H1 (cell line): ENCODE measurements around the gene IPO13. TPM values are rescaled to one million over a fixed set of nuclear protein-coding genes. Genes with fewer than 3 reads are reported as not detected.

ENCODE experiments used
- CTCF ChIA-PET: fragments of 300-600 bp; sonication (Branson Sonifier 250); formaldehyde crosslinking; loops from one replicate; lab custom pipeline; 2021; ENCODE audit not compliant: partially characterized antibody; lab: Charles Lee
- POLR2A ChIA-PET: fragments of 300-600 bp; sonication (Branson Sonifier 250); formaldehyde crosslinking; loops from one replicate; lab custom pipeline; 2021; ENCODE audit warnings: inconsistent platforms; ENCODE audit not compliant: partially characterized antibody; lab: Charles Lee
- DNase-seq, 2 experiments: peaks; one replicate each; pipeline versions ENCODE4 v3.0.0 to v3.0.0-alpha.2; 2010 to 2022; ENCODE audit warnings: low spot score in 2 of 2, low read depth in 1 of 2, mixed read lengths in 1 of 2
- FAIRE-seq: peaks from 2 replicates; lab custom pipeline; 2011; peaks lifted over from hg19 to GRCh38; lab: Jason Lieb, UNC
- H2AFZ ChIP-seq: 2 replicates; pipeline ENCODE4 v1.8.1; 2012; ENCODE audit warnings: low read length, inconsistent platforms
- H2AK5ac ChIP-seq: 2 replicates; pipeline ENCODE4 v1.6.1; 2013; ENCODE audit warnings: low read depth, low read length
- H2BK120ac ChIP-seq: replicated peaks from 2 replicates; pipeline ENCODE3; 2013; ENCODE audit warnings: low read depth, low read length, inconsistent platforms
- H2BK12ac ChIP-seq: 2 replicates; pipeline ENCODE4 v1.6.1; 2013; ENCODE audit warnings: low read depth, low read length
- H2BK15ac ChIP-seq: 2 replicates; pipeline ENCODE4 v1.6.1; 2013; ENCODE audit warnings: low read length
- H2BK20ac ChIP-seq: 2 replicates; pipeline ENCODE4 v1.6.1; 2013; ENCODE audit warnings: low read length
- H2BK5ac ChIP-seq: 2 replicates; pipeline ENCODE4 v1.6.1; 2013; ENCODE audit warnings: low read depth, low read length
- H3K14ac ChIP-seq: 2 replicates; pipeline ENCODE4 v1.6.1; 2013; ENCODE audit warnings: inconsistent platforms; ENCODE audit not compliant: insufficient read length
- H3K18ac ChIP-seq: 2 replicates; pipeline ENCODE4 v1.6.1; 2013; ENCODE audit warnings: low read length; ENCODE audit errors: extremely low read depth
- H3K23ac ChIP-seq: 2 replicates; pipeline ENCODE4 v1.6.1; 2013; ENCODE audit warnings: inconsistent platforms; ENCODE audit not compliant: insufficient read length
- H3K23me2 ChIP-seq: 2 replicates; pipeline ENCODE4 v1.6.1; 2013; ENCODE audit warnings: low read depth, low read length
- H3K27ac ChIP-seq: 2 replicates; pipeline ENCODE4 v1.6.1; 2011; ENCODE audit warnings: low read depth, low read length, inconsistent platforms
- H3K27me3 ChIP-seq, 4 experiments: replicated peaks in 1 of 4; 1 replicate in 1 of 4; 2 replicates in 3 of 4; pipeline versions ENCODE4 v1.6.1 to v1.8.1; 2011 to 2013; ENCODE audit warnings: low read length in 3 of 4, mild to moderate bottlenecking in 3 of 4, inconsistent platforms in 2 of 4, mixed read lengths in 2 of 4, moderate library complexity in 1 of 4; ENCODE audit not compliant: control insufficient read depth in 3 of 4, insufficient read depth in 3 of 4; ENCODE audit errors: extremely low read depth in 1 of 4
- H3K36me3 ChIP-seq, 4 experiments: 2 replicates each; pipeline versions ENCODE4 v1.6.1 to v1.8.1; 2011 to 2013; ENCODE audit warnings: mild to moderate bottlenecking in 4 of 4, low read length in 3 of 4, moderate library complexity in 2 of 4, control low read depth in 1 of 4, inconsistent platforms in 1 of 4; ENCODE audit not compliant: insufficient read depth in 4 of 4, control insufficient read depth in 2 of 4
- H3K4ac ChIP-seq: replicated peaks from 2 replicates; pipeline ENCODE3; 2013; ENCODE audit warnings: low read length, low read depth, mixed read lengths, inconsistent platforms; ENCODE audit not compliant: insufficient read length
- H3K4me1 ChIP-seq, 4 experiments: replicated peaks in 1 of 4; 1 replicate in 1 of 4; 2 replicates in 3 of 4; pipeline versions ENCODE4 v1.6.1 to v1.8.1; 2011 to 2013; ENCODE audit warnings: low read length in 3 of 4, inconsistent platforms in 2 of 4, mixed read lengths in 1 of 4; ENCODE audit not compliant: insufficient read depth in 4 of 4, control insufficient read depth in 3 of 4
- H3K4me2 ChIP-seq, 2 experiments: 2 replicates each; pipeline versions ENCODE4 v1.6.1 to v1.8.1; 2011 to 2013; ENCODE audit warnings: low read depth in 2 of 2, low read length in 2 of 2, control low read depth in 1 of 2, inconsistent platforms in 1 of 2, mild to moderate bottlenecking in 1 of 2; ENCODE audit not compliant: insufficient read depth in 1 of 2
- H3K4me3 ChIP-seq, 4 experiments: fragments of 200-600, 300-600 bp in 1 of 4; sonication (generic), shearing (Covaris generic), sonication (Bioruptor Twin) in 1 of 4; 2 replicates each; pipeline versions ENCODE4 v1.5.1 to v1.8.1; 2011 to 2016; ENCODE audit warnings: low read length in 4 of 4, low read depth in 3 of 4, control low read depth in 2 of 4, inconsistent platforms in 2 of 4, mild to moderate bottlenecking in 2 of 4, mixed read lengths in 1 of 4, moderate library complexity in 1 of 4; ENCODE audit not compliant: insufficient read depth in 2 of 4; ENCODE audit errors: extremely low read depth in 1 of 4
- H3K56ac ChIP-seq: replicated peaks from 2 replicates; pipeline ENCODE3; 2013; ENCODE audit warnings: low read depth, mild to moderate bottlenecking, mixed read lengths, low read length, inconsistent platforms; ENCODE audit not compliant: insufficient read length
- H3K79me1 ChIP-seq: 2 replicates; pipeline ENCODE4 v1.6.1; 2013; ENCODE audit warnings: low read depth, low read length, control low read depth
- H3K79me2 ChIP-seq, 2 experiments: 2 replicates each; pipeline versions ENCODE4 v1.6.1 to v1.8.1; 2012 to 2013; ENCODE audit warnings: low read length in 2 of 2, mild to moderate bottlenecking in 2 of 2, inconsistent platforms in 1 of 2; ENCODE audit not compliant: insufficient read depth in 2 of 2, control insufficient read depth in 1 of 2
- H3K9ac ChIP-seq, 4 experiments: replicated peaks in 1 of 4; 1 replicate in 1 of 4; 2 replicates in 3 of 4; pipeline versions ENCODE4 v1.6.1 to v1.8.1; 2011 to 2013; ENCODE audit warnings: low read depth in 3 of 4, low read length in 3 of 4, control low read depth in 2 of 4, mild to moderate bottlenecking in 2 of 4, moderate library complexity in 2 of 4, inconsistent platforms in 1 of 4; ENCODE audit errors: extremely low read depth in 1 of 4
- H3K9me3 ChIP-seq, 2 experiments: 2 replicates each; pipeline versions ENCODE4 v1.6.1 to v1.8.1; 2012 to 2013; ENCODE audit warnings: mild to moderate bottlenecking in 2 of 2, moderate library complexity in 2 of 2, control low read depth in 1 of 2, inconsistent platforms in 1 of 2, low read depth in 1 of 2, low read length in 1 of 2, mixed read lengths in 1 of 2; ENCODE audit not compliant: insufficient read depth in 2 of 2
- H4K20me1 ChIP-seq, 2 experiments: replicated peaks in 1 of 2; 2 replicates each; pipeline versions ENCODE3 to v1.8.1; 2011 to 2013; ENCODE audit warnings: inconsistent platforms in 2 of 2, low read length in 2 of 2, mild to moderate bottlenecking in 1 of 2; ENCODE audit not compliant: insufficient read depth in 2 of 2, control insufficient read depth in 1 of 2
- H4K5ac ChIP-seq: 2 replicates; pipeline ENCODE4 v1.6.1; 2013; ENCODE audit warnings: low read length, low read depth, mixed read lengths, inconsistent platforms; ENCODE audit not compliant: insufficient read length
- H4K8ac ChIP-seq: 2 replicates; pipeline ENCODE4 v1.8.0; 2013; ENCODE audit warnings: mild to moderate bottlenecking, moderate library complexity, low read length, inconsistent platforms; ENCODE audit not compliant: insufficient read depth; ENCODE audit errors: extremely low read depth
- H4K91ac ChIP-seq: replicated peaks from 2 replicates; pipeline ENCODE3; 2013; ENCODE audit warnings: low read length, mixed read lengths, inconsistent platforms; ENCODE audit not compliant: insufficient read length
- EP300 ChIP-seq, 2 experiments: IDR thresholded peaks; 1 replicate in 1 of 2; 2 replicates in 1 of 2; pipeline ENCODE4 v1.6.1; 2011 to 2012; ENCODE audit warnings: low read depth in 2 of 2, low read length in 2 of 2, mild to moderate bottlenecking in 2 of 2, borderline replicate concordance in 1 of 2, inconsistent platforms in 1 of 2, moderate library complexity in 1 of 2
- HDAC2 ChIP-seq, 2 experiments: fragments of 300-600 bp in 1 of 2; sonication (generic) in 1 of 2; IDR thresholded peaks; 2 replicates each; pipeline ENCODE4 v1.6.1; 2011 to 2012; ENCODE audit warnings: low read depth in 2 of 2, low read length in 2 of 2, mild to moderate bottlenecking in 2 of 2, moderate library complexity in 2 of 2, borderline replicate concordance in 1 of 2, inconsistent platforms in 1 of 2
- RAD21 ChIP-seq, 2 experiments: IDR thresholded peaks in 1 of 2; conservative IDR thresholded peaks in 1 of 2; 2 replicates each; pipeline ENCODE4 v1.6.1; 2011; ENCODE audit warnings: low read depth in 2 of 2, low read length in 2 of 2, improper control_type of control experiment in 1 of 2, inconsistent platforms in 1 of 2, mild to moderate bottlenecking in 1 of 2, moderate library complexity in 1 of 2
- SIN3A ChIP-seq, 2 experiments: IDR thresholded peaks in 1 of 2; conservative IDR thresholded peaks in 1 of 2; 2 replicates each; pipeline ENCODE4 v1.6.1; 2011 to 2012; ENCODE audit warnings: low read length in 2 of 2, improper control_type of control experiment in 1 of 2, low read depth in 1 of 2, mild to moderate bottlenecking in 1 of 2
- TEAD4 ChIP-seq: IDR thresholded peaks from 2 replicates; pipeline ENCODE4 v1.6.1; 2012; ENCODE audit warnings: low read depth, low read length, inconsistent platforms, mixed read lengths
- WGBS, 2 experiments: shearing (Covaris generic) in 1 of 2; methylation state at CpG; one replicate each; pipeline versions ENCODE4 v1.1.6 to v1.1.7; 2013 to 2015; ENCODE audit warnings: low lambda C conversion rate in 2 of 2, mixed read lengths in 2 of 2, inconsistent platforms in 1 of 2, low coverage in 1 of 2, missing lambda C conversion rate in 1 of 2; ENCODE audit not compliant: insufficient replicate concordance in 2 of 2, insufficient coverage in 1 of 2, insufficient read length in 1 of 2; ENCODE audit errors: extremely low coverage in 1 of 2, missing lambda C conversion rate in 1 of 2; 5-methylcytosine and 5-hydroxymethylcytosine counted together
- polyA plus RNA-seq, 7 experiments: library from polyadenylated mRNA; depleted of rRNA in 3 of 7; stranded (reverse) in 5 of 7; unstranded in 2 of 7; fragments of >200 nt in 5 of 7; fragments of 200-250 nt in 2 of 7; gene quantifications; 1 replicate in 5 of 7; 2 replicates in 1 of 7; 4 replicates in 1 of 7; pipeline versions ENCODE4 v1.2.1 to v1.2.3, GENCODE V29; 2011 to 2013; ENCODE audit warnings: missing spikeins in 2 of 7, mixed read lengths in 2 of 7
- total RNA-seq: library from RNA; stranded (reverse); fragmentation: NEBNext Ultra II Directional; extraction: Animal tissue kit (Norgen Biotek cat#: 25700); gene quantifications from 2 replicates; pipeline ENCODE4 v1.2.1, GENCODE V29; 2021
- TF ChIP-seq, protein P1 (sequence below): IDR thresholded peaks from 2 replicates; pipeline ENCODE4 v1.6.1; 2011; ENCODE audit warnings: low read depth, mild to moderate bottlenecking, low read length; ENCODE audit not compliant: insufficient read depth
- TF ChIP-seq, protein P2 (sequence below), 3 experiments: IDR thresholded peaks; 1 replicate in 2 of 3; 2 replicates in 1 of 3; pipeline versions ENCODE4 v1.5.1 to v1.6.1; 2011; ENCODE audit warnings: low read length in 3 of 3, mild to moderate bottlenecking in 3 of 3, inconsistent platforms in 2 of 3, low read depth in 1 of 3, moderate library complexity in 1 of 3; ENCODE audit not compliant: insufficient read depth in 1 of 3; ENCODE audit errors: control extremely low read depth in 1 of 3

The IPO13 gene
- total and polyA plus RNA-seq, 2 of the 8 experiments (the other 6 are each of a cell fraction or from before 2014, with no cell fraction given), result 23.0 to 27.0 TPM

DNA sequence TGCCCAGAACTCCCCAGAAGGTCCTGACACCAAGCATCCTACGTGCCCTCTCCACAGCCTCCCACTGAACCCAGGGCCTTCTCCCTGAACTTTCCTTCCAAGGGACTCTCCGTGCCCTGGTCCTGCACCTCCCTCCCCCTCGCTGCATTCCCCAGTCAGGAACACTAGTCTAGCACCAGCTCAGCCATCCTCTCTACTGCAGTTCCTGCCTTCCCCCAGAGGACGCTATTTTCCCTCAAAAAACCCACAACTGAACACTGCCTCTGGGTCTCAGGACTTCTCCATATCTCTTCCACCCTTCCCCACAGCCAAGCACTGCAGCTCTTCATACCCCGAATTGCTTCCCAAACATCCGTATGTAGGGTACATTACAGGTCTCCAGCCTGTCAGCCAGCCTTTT is 25.7 kb upstream of the IPO13 start:
- Histone ChIP-seq H3K23me2 (no peaks in the 10 kb centered on the region), H3K36me3 (no peaks in the 10 kb centered on the region), H3K23ac (no peak overlapping the region), H4K91ac (no peak overlapping the region), H3K79me2 (no peaks in the 10 kb centered on the region), H4K5ac (no peak overlapping the region), H3K27ac (no peak overlapping the region), H3K56ac (no peak overlapping the region), H3K14ac (no peak overlapping the region), H2AK5ac (0 out of 2 replicates have a peak overlapping the region, but pooled peaks have one; percentile 65), H3K27me3 (no peaks in the 10 kb centered on the region), H2BK20ac (no peak overlapping the region), H3K4me2 (no peak overlapping the region), H2AFZ (no peak overlapping the region), H3K4ac (no peak overlapping the region), H3K9ac (no peak overlapping the region), H2BK12ac (no peak overlapping the region), H2BK15ac (0 out of 2 replicates have a peak overlapping the region, but pooled peaks have one; percentile 29), H3K79me1 (no peaks in the 10 kb centered on the region), H4K8ac (no peak overlapping the region; the same call in 1 of the 2 replicates), H3K4me3 (no peak overlapping the region), H3K9me3 (no peaks in the 10 kb centered on the region), H2BK5ac (no peak overlapping the region), H4K20me1 (no peaks in the 10 kb centered on the region), H3K18ac (no peak overlapping the region), H2BK120ac (no peak overlapping the region), H3K4me1 (no peaks in the 10 kb centered on the region)
- FAIRE-seq (no peak), DNase-seq (no peak)
- ChIA-PET POLR2A (interaction anchor here (1.1 to 1.5 kb wide), 2 partner anchors 10 to 155 kb away, joined by 3 read pairs; no protein-coding TSS in a partner anchor), CTCF (interaction anchor here (1.0 to 8.5 kb wide), 6 partner anchors 9 to 157 kb away, joined by 3 to 88 read pairs (median 12); partner anchors contain the start of gene ARTN)
- 85% methylated on average over 6 of the region's 6 CpGs; no CpG with 5 or more reads in 1 of the 2 experiments for WGBS, 2 experiments
- TF ChIP-seq, protein P1, sequence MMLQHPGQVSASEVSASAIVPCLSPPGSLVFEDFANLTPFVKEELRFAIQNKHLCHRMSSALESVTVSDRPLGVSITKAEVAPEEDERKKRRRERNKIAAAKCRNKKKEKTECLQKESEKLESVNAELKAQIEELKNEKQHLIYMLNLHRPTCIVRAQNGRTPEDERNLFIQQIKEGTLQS, result no peak
- no peak for TF ChIP-seq EP300 (IDR thresholded peaks at IDR 0.05; ENCODE audit: borderline replicate concordance in 1 of 2, low read depth in 2 of 2, low read length in 2 of 2)
- no peak for TF ChIP-seq SIN3A (conservative IDR thresholded peaks at IDR 0.05 in 1 of 2, IDR thresholded peaks at IDR 0.05 in 1 of 2; ENCODE audit: low read depth in 1 of 2, low read length in 2 of 2)
- TF ChIP-seq, protein P2, sequence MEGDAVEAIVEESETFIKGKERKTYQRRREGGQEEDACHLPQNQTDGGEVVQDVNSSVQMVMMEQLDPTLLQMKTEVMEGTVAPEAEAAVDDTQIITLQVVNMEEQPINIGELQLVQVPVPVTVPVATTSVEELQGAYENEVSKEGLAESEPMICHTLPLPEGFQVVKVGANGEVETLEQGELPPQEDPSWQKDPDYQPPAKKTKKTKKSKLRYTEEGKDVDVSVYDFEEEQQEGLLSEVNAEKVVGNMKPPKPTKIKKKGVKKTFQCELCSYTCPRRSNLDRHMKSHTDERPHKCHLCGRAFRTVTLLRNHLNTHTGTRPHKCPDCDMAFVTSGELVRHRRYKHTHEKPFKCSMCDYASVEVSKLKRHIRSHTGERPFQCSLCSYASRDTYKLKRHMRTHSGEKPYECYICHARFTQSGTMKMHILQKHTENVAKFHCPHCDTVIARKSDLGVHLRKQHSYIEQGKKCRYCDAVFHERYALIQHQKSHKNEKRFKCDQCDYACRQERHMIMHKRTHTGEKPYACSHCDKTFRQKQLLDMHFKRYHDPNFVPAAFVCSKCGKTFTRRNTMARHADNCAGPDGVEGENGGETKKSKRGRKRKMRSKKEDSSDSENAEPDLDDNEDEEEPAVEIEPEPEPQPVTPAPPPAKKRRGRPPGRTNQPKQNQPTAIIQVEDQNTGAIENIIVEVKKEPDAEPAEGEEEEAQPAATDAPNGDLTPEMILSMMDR (IDR thresholded peaks at IDR 0.05; ENCODE audit: control extremely low read depth in 1 of 3, insufficient read depth in 1 of 3, low read depth in 1 of 3, low read length in 3 of 3), result peak in 2 of 3 experiments; percentile 15 to 42; a peak in 2 of 4 replicates
- 0 out of 2 replicates have a peak, but pooled peaks have one; percentile 16 for TF ChIP-seq TEAD4
- TF ChIP-seq RAD21 (IDR thresholded peaks at IDR 0.05 in 1 of 2, conservative IDR thresholded peaks at IDR 0.05 in 1 of 2; ENCODE audit: low read depth in 2 of 2, low read length in 2 of 2), result peak in 1 of 2 experiments; percentile 13; a peak in 1 of 4 replicates
- no peak for TF ChIP-seq HDAC2 (IDR thresholded peaks at IDR 0.05; ENCODE audit: borderline replicate concordance in 1 of 2, low read depth in 2 of 2, low read length in 2 of 2)
